Activated CD4-positive, alpha-beta T cell treated with anti-CD3 and anti-CD28 coated beads, Interleukin-2, amount 10 ng/mL, durations not matched to agents 24 days and 14 days (primary cell): ENCODE results near the gene JOSD1. TPM values are rescaled to one million over a fixed set of nuclear protein-coding genes. Genes with fewer than 3 reads are reported as not detected.
A peak's percentile ranks its signal among the peaks of the same experiment; 100 is the strongest.

Experiments
- DNase-seq: peaks from one replicate; pipeline ENCODE4 v3.0.0; 2022
- H3K27ac Mint-ChIP-seq: one replicate; pipeline ENCODE4 v1.8.0; 2022; ENCODE audit warnings: mild to moderate bottlenecking, mixed read lengths
- H3K27me3 Mint-ChIP-seq: one replicate; pipeline ENCODE4 v1.8.0; 2022; ENCODE audit warnings: mixed read lengths
- H3K36me3 Mint-ChIP-seq: one replicate; pipeline ENCODE4 v1.8.0; 2022; ENCODE audit warnings: low read depth, mild to moderate bottlenecking, mixed read lengths
- H3K4me1 Mint-ChIP-seq: one replicate; pipeline ENCODE4 v1.8.0; 2021; ENCODE audit warnings: mixed read lengths
- H3K4me3 Mint-ChIP-seq: one replicate; pipeline ENCODE4 v1.8.0; 2022; ENCODE audit warnings: mild to moderate bottlenecking, moderate library complexity, mixed read lengths
- H3K9me3 Mint-ChIP-seq: one replicate; pipeline ENCODE4 v1.8.0; 2021; ENCODE audit warnings: mixed read lengths
- intact Hi-C: fragments of 100-400 bp; cut with micrococcal nuclease; formaldehyde crosslinking; loops from one replicate; pipeline ENCODE4 v1.15.1; 2023
- total RNA-seq: library from RNA; stranded (reverse); gene quantifications from 2 replicates; pipeline ENCODE4 v1.2.3, GENCODE V29; 2022

Gene JOSD1
- total RNA-seq, 1 donor from 2014 or later: 90.4 TPM

- Mint-ChIP-seq H3K9me3 (no peaks in the 10 kb centered on the region), H3K27ac (peak overlapping the region; percentile 100), H3K27me3 (peaks cover 2% of the 10 kb centered on the region), H3K36me3 (peaks cover 37% of the 10 kb centered on the region), H3K4me1 (peaks cover 53% of the 10 kb centered on the region), H3K4me3 (peak overlapping the region; percentile 98)
- intact Hi-C loops: loop anchor here (10.0 kb wide), 1 partner anchor 414 kb away; no protein-coding TSS in a partner anchor
- no peak for DNase-seq
Measured at GRCh38 chr22:38700270-38700788, 414 bp downstream of the JOSD1 start.

GRCh38 chr22:38699784-38700183 is 959 bp downstream of the JOSD1 start:
- Mint-ChIP-seq H3K4me3 (peak overlapping the region; percentile 98), H3K9me3 (no peaks in the 10 kb centered on the region), H3K27ac (peak overlapping the region; percentile 98), H3K27me3 (peaks cover 2% of the 10 kb centered on the region), H3K36me3 (peaks cover 42% of the 10 kb centered on the region), H3K4me1 (peaks cover 54% of the 10 kb centered on the region)
- intact Hi-C loops: loop anchor here (1.0 to 10.0 kb wide), 2 partner anchors 18 to 415 kb away; partner anchors contain the start of gene TOMM22
- DNase-seq: peak; percentile 64

- intact Hi-C loops: loop anchor here (1.0 kb wide), 1 partner anchor 18 kb away; the partner anchor contains the start of gene TOMM22
- Mint-ChIP-seq H3K4me1 (peaks cover 50% of the 10 kb centered on the region), H3K36me3 (peaks cover 45% of the 10 kb centered on the region)
Measured at GRCh38 chr22:38699143-38699542, 1.6 kb downstream of the JOSD1 start.

GRCh38 chr22:38698407-38699094 is 2.2 kb downstream of the JOSD1 start:
- peak overlapping the region; percentile 98 for H3K27ac Mint-ChIP-seq
- DNase-seq: no peak
- H3K9me3 Mint-ChIP-seq: no peaks in the 10 kb centered on the region
- peaks cover 48% of the 10 kb centered on the region for H3K4me1 Mint-ChIP-seq
- H3K36me3 Mint-ChIP-seq: peaks cover 47% of the 10 kb centered on the region
- intact Hi-C loops: loop anchor here (1.0 kb wide), 1 partner anchor 17 kb away; the partner anchor contains the start of gene TOMM22
- H3K27me3 Mint-ChIP-seq: peaks cover 2% of the 10 kb centered on the region
- peak overlapping the region; percentile 98 for H3K4me3 Mint-ChIP-seq

More at GRCh38 chr22:38699143-38699542, 1.6 kb downstream of the JOSD1 start:
- peak overlapping the region; percentile 98 for H3K4me3 Mint-ChIP-seq
- H3K9me3 Mint-ChIP-seq: no peaks in the 10 kb centered on the region
- H3K27ac Mint-ChIP-seq: peak overlapping the region; percentile 98
- peaks cover 2% of the 10 kb centered on the region for H3K27me3 Mint-ChIP-seq
- peak; percentile 68 for DNase-seq

DNA sequence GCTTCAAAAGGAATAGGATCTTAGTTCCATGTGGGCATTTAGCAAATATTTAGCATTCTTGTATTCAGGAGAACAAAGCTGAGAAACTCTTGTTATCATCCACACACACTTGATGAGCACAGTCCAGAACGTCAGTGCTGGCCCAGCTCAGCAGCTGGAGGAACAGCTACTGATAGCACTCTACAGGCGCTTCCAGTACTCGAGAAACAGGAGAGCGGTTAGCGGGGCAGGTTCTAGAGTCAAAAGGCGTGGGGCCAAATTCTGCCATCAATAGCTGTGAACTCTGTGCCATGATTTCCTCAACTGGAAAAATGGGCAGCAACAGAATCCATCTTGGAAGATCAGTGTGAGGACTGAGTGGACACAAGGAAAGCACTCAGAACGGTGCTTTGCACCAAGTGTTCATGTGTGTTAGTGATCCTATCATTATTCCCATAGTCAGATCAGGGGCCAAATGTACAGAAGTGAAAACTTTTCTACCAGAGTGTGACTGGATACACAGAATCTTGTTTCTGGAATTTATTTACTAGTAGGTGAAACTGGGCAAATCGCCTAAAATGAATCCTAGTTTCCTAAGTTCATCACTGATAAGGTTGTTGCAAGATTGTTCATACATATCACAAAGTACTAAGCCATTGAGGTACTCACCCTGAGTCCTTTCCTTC is 3.2 kb downstream of the JOSD1 start:
- Mint-ChIP-seq H3K36me3 (peaks cover 54% of the 10 kb centered on the region), H3K4me1 (peaks cover 55% of the 10 kb centered on the region), H3K27me3 (peaks cover 2% of the 10 kb centered on the region), H3K27ac (peak overlapping the region; percentile 98), H3K9me3 (no peaks in the 10 kb centered on the region), H3K4me3 (peak overlapping the region; percentile 98)
- DNase-seq: peak; percentile 67
- intact Hi-C loops: no loop called here

GRCh38 chr22:38696606-38697424 is 3.9 kb downstream of the JOSD1 start:
- Mint-ChIP-seq H3K4me3 (peak overlapping the region; percentile 98), H3K36me3 (peaks cover 56% of the 10 kb centered on the region), H3K9me3 (no peaks in the 10 kb centered on the region), H3K4me1 (peaks cover 55% of the 10 kb centered on the region), H3K27ac (peak overlapping the region; percentile 81), H3K27me3 (peaks cover 2% of the 10 kb centered on the region)
- peak; percentile 79 for DNase-seq
- intact Hi-C loops: loop anchor here (1.0 kb wide), 1 partner anchor 15 kb away; no protein-coding TSS in a partner anchor

DNA sequence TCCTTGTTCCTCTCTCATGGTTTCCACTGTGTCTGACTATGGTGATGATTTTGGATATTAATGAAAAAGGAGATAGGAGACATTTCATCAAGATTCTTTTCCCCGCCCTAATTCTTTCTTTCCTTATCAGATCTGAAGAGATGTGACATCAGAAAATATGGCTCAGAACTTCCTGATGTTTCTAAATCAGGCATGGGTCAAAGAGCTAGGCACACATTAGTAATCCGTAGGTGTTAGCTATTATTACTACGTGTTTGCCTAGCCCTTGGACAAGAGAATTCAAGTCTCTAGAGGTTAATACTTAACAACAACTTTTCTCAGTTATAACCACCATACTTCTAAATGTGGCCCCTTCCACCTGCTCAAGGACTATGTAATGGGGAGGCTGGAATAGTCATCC is 5.8 kb downstream of the JOSD1 start:
- intact Hi-C loops: no loop called here
- Mint-ChIP-seq H3K4me1 (peaks cover 52% of the 10 kb centered on the region), H3K27me3 (no peaks in the 10 kb centered on the region), H3K36me3 (peaks cover 60% of the 10 kb centered on the region), H3K27ac (peak overlapping the region; percentile 54), H3K4me3 (no peak overlapping the region), H3K9me3 (no peaks in the 10 kb centered on the region)
- no peak for DNase-seq

DNA sequence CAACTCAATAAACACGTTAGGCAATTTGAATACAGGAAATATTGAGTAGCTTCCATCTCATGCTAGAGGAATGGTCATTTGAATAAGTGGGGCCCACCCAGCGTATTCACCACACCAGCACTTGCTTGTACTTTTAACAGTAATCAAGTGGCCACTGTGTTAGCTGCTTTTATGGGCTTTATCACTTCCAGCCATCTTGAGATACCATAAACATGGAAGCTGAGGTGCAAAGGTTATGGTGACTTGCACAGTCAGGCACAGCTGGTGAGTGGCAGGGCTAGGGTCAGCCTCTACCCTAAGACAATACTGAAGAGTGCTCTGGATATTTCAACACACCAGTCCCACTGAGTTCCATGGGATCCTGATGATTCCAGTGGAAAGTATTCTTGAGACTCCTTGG is 6.7 kb downstream of the JOSD1 start:
- Mint-ChIP-seq H3K4me3 (no peak overlapping the region), H3K4me1 (peaks cover 47% of the 10 kb centered on the region), H3K9me3 (no peaks in the 10 kb centered on the region), H3K36me3 (peaks cover 59% of the 10 kb centered on the region), H3K27me3 (no peaks in the 10 kb centered on the region), H3K27ac (no peak overlapping the region)
- no peak for DNase-seq
- intact Hi-C loops: no loop called here

GRCh38 chr22:38689651-38690050 is 11.1 kb downstream of the JOSD1 start:
- DNase-seq: no peak
- Mint-ChIP-seq H3K4me1 (peaks cover 16% of the 10 kb centered on the region), H3K4me3 (no peak overlapping the region), H3K27ac (no peak overlapping the region), H3K9me3 (no peaks in the 10 kb centered on the region), H3K36me3 (peaks cover 62% of the 10 kb centered on the region), H3K27me3 (no peaks in the 10 kb centered on the region)
- intact Hi-C loops: no loop called here

DNA sequence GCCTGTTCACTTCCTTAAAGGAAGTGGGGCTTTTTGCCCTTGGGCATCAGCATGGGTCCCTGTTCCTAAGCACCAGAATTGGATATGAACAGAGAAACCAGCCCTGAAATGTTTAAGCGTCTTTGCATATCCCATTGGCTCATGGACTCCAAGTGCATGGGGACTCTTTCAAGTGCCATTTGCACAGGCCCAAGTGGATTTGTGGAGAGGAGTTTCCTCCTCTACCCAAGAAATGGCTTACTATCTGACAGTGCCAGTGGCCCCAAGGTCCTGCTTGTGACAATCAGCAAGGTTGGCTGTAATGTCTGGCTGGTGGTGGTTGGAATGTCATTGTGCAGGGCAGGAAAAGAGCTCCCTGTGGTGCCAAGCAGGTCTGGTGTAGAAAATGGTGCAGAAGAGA is 15.0 kb downstream of the JOSD1 start:
- intact Hi-C loops: no loop called here
- Mint-ChIP-seq H3K36me3 (peaks cover 68% of the 10 kb centered on the region), H3K9me3 (no peaks in the 10 kb centered on the region), H3K27me3 (no peaks in the 10 kb centered on the region), H3K4me1 (peaks cover 20% of the 10 kb centered on the region), H3K27ac (no peak overlapping the region), H3K4me3 (no peak overlapping the region)
- DNase-seq: no peak

- Mint-ChIP-seq H3K4me3 (no peak overlapping the region), H3K9me3 (no peaks in the 10 kb centered on the region), H3K36me3 (peaks cover 65% of the 10 kb centered on the region), H3K4me1 (peaks cover 20% of the 10 kb centered on the region), H3K27ac (peak overlapping the region; percentile 29), H3K27me3 (no peaks in the 10 kb centered on the region)
- no peak for DNase-seq
- intact Hi-C loops: no loop called here
Measured at GRCh38 chr22:38684895-38685294, 15.8 kb downstream of the JOSD1 start.

GRCh38 chr22:38681582-38682335 is 19.0 kb downstream of the JOSD1 start, which contains the start of gene TOMM22:
Gene TOMM22, plus strand, starts transcription at chr22:38681957. Its CDS starts 22 bp downstream, at chr22:38681979.
- peak; percentile 96 for DNase-seq
- Mint-ChIP-seq H3K27ac (peak within 1 kb of the TSS; percentile 99), H3K4me1 (peaks cover 17% of the 10 kb centered on the region), H3K36me3 (peaks cover 41% of the 10 kb centered on the region), H3K27me3 (no peaks in the 10 kb centered on the region), H3K4me3 (peak within 1 kb of the TSS; percentile 100), H3K9me3 (no peaks in the 10 kb centered on the region)
- intact Hi-C loops: loop anchor here (1.0 kb wide), 3 partner anchors 15 to 25 kb away; partner anchors contain the start of genes CBY1 and FAM227A

- Mint-ChIP-seq H3K4me1 (no peaks in the 10 kb centered on the region), H3K4me3 (no peak overlapping the region), H3K9me3 (no peaks in the 10 kb centered on the region), H3K27me3 (no peaks in the 10 kb centered on the region), H3K27ac (no peak overlapping the region), H3K36me3 (peaks cover 11% of the 10 kb centered on the region)
- intact Hi-C loops: no loop called here
- DNase-seq: no peak
Measured at GRCh38 chr22:38675833-38676232, 24.9 kb downstream of the JOSD1 start.
